ENCODE results near the gene PIGW.

Gene PIGW

GRCh38 chr17:36527621-36528250, 7.1 kb upstream of the PIGW start:
- 90 to 94% methylated on average over 7 of the region's 7 CpGs for WGBS, 2 experiments (ENCODE audit: insufficient coverage in 2 of 2)
- Histone ChIP-seq H3K27ac (ENCODE audit: low read depth, low read length, severe bottlenecking) (no peak overlapping the region), H3K4me1 (ENCODE audit: control insufficient read depth, insufficient read depth, low read length, poor library complexity, severe bottlenecking) (peaks cover 15% of the 10 kb centered on the region), H3K4me3 (ENCODE audit: extremely low read depth, insufficient read depth, low read length, poor library complexity, severe bottlenecking) (no peak overlapping the region), H3K36me3 (ENCODE audit: control insufficient read depth, insufficient read depth, low read length) (peaks cover 76% of the 10 kb centered on the region), H3K9me3 (ENCODE audit: control insufficient read depth, low read length) (no peaks in the 10 kb centered on the region)

GRCh38 chr17:36529121-36529520, 5.7 kb upstream of the PIGW start:
- H3K9me3 ChIP-seq (ENCODE audit: control insufficient read depth, low read length) = no peaks in the 10 kb centered on the region
- H3K4me3 ChIP-seq (ENCODE audit: extremely low read depth, insufficient read depth, low read length, poor library complexity, severe bottlenecking) = no peak overlapping the region
- no peak overlapping the region for H3K27ac ChIP-seq (ENCODE audit: low read depth, low read length, severe bottlenecking)
- H3K36me3 ChIP-seq (ENCODE audit: control insufficient read depth, insufficient read depth, low read length) = peaks cover 78% of the 10 kb centered on the region
- H3K4me1 ChIP-seq (ENCODE audit: control insufficient read depth, insufficient read depth, low read length, poor library complexity, severe bottlenecking) = peaks cover 19% of the 10 kb centered on the region

- no peak overlapping the region for H3K4me3 ChIP-seq (ENCODE audit: extremely low read depth, insufficient read depth, low read length, poor library complexity, severe bottlenecking)
- H3K27ac ChIP-seq (ENCODE audit: low read depth, low read length, severe bottlenecking) = no peak overlapping the region
- peaks cover 62% of the 10 kb centered on the region for H3K36me3 ChIP-seq (ENCODE audit: control insufficient read depth, insufficient read depth, low read length)
- 100% methylated on average over 2 of the region's 2 CpGs for WGBS, 2 experiments (ENCODE audit: insufficient coverage in 2 of 2)
- peaks cover 19% of the 10 kb centered on the region for H3K4me1 ChIP-seq (ENCODE audit: control insufficient read depth, insufficient read depth, low read length, poor library complexity, severe bottlenecking)
- H3K9me3 ChIP-seq (ENCODE audit: control insufficient read depth, low read length) = no peaks in the 10 kb centered on the region
These were observed 2.3 kb upstream of the PIGW start for GRCh38 chr17:36532435-36532975.

GRCh38 chr17:36533935-36534839, 600 bp upstream of the PIGW start:
- Histone ChIP-seq H3K9me3 (ENCODE audit: control insufficient read depth, low read length) (no peaks in the 10 kb centered on the region), H3K4me3 (ENCODE audit: extremely low read depth, insufficient read depth, low read length, poor library complexity, severe bottlenecking) (peak overlapping the region; percentile 80), H3K27ac (ENCODE audit: low read depth, low read length, severe bottlenecking) (peak overlapping the region; percentile 95), H3K36me3 (ENCODE audit: control insufficient read depth, insufficient read depth, low read length) (peaks cover 71% of the 10 kb centered on the region), H3K4me1 (ENCODE audit: control insufficient read depth, insufficient read depth, low read length, poor library complexity, severe bottlenecking) (peaks cover 12% of the 10 kb centered on the region)
- 9 to 22% methylated on average over 24 to 35 of the region's 48 CpGs for WGBS, 2 experiments (ENCODE audit: insufficient coverage in 2 of 2)

GRCh38 chr17:36535669-36536081, 888 bp downstream of the PIGW start:
- peaks cover 4% of the 10 kb centered on the region for H3K4me1 ChIP-seq (ENCODE audit: control insufficient read depth, insufficient read depth, low read length, poor library complexity, severe bottlenecking)
- H3K27ac ChIP-seq (ENCODE audit: low read depth, low read length, severe bottlenecking) = peak overlapping the region; percentile 95
- peaks cover 69% of the 10 kb centered on the region for H3K36me3 ChIP-seq (ENCODE audit: control insufficient read depth, insufficient read depth, low read length)
- peak overlapping the region; percentile 80 for H3K4me3 ChIP-seq (ENCODE audit: extremely low read depth, insufficient read depth, low read length, poor library complexity, severe bottlenecking)
- no peaks in the 10 kb centered on the region for H3K9me3 ChIP-seq (ENCODE audit: control insufficient read depth, low read length)
- WGBS, 2 experiments (ENCODE audit: insufficient coverage in 2 of 2) = 11 to 13% methylated on average over 9 to 12 of the region's 15 CpGs

- H3K4me1 ChIP-seq (ENCODE audit: control insufficient read depth, insufficient read depth, low read length, poor library complexity, severe bottlenecking) = no peaks in the 10 kb centered on the region
- no peaks in the 10 kb centered on the region for H3K9me3 ChIP-seq (ENCODE audit: control insufficient read depth, low read length)
- H3K4me3 ChIP-seq (ENCODE audit: extremely low read depth, insufficient read depth, low read length, poor library complexity, severe bottlenecking) = no peak overlapping the region
- H3K36me3 ChIP-seq (ENCODE audit: control insufficient read depth, insufficient read depth, low read length) = peaks cover 50% of the 10 kb centered on the region
- no peak overlapping the region for H3K27ac ChIP-seq (ENCODE audit: low read depth, low read length, severe bottlenecking)
- WGBS, 2 experiments (ENCODE audit: insufficient coverage in 2 of 2) = 84 to 94% methylated on average over 3 of the region's 3 CpGs
These were observed 5.9 kb downstream of the PIGW start for GRCh38 chr17:36540696-36541095.

GRCh38 chr17:36542755-36543154, 8.0 kb downstream of the PIGW start:
- Histone ChIP-seq H3K4me3 (ENCODE audit: extremely low read depth, insufficient read depth, low read length, poor library complexity, severe bottlenecking) (no peak overlapping the region), H3K9me3 (ENCODE audit: control insufficient read depth, low read length) (no peaks in the 10 kb centered on the region), H3K27ac (ENCODE audit: low read depth, low read length, severe bottlenecking) (no peak overlapping the region), H3K36me3 (ENCODE audit: control insufficient read depth, insufficient read depth, low read length) (peaks cover 40% of the 10 kb centered on the region), H3K4me1 (ENCODE audit: control insufficient read depth, insufficient read depth, low read length, poor library complexity, severe bottlenecking) (peaks cover 6% of the 10 kb centered on the region)
- 97 to 100% methylated on average over 10 to 15 of the region's 15 CpGs for WGBS, 2 experiments (ENCODE audit: insufficient coverage in 2 of 2)

- H3K4me3 ChIP-seq (ENCODE audit: extremely low read depth, insufficient read depth, low read length, poor library complexity, severe bottlenecking) = peak overlapping the region; percentile 89
- H3K9me3 ChIP-seq (ENCODE audit: control insufficient read depth, low read length) = no peaks in the 10 kb centered on the region
- WGBS, 2 experiments (ENCODE audit: insufficient coverage in 2 of 2) = 6 to 7% methylated on average over 7 to 9 of the region's 10 CpGs
- peaks cover 37% of the 10 kb centered on the region for H3K36me3 ChIP-seq (ENCODE audit: control insufficient read depth, insufficient read depth, low read length)
- H3K27ac ChIP-seq (ENCODE audit: low read depth, low read length, severe bottlenecking) = peak overlapping the region; percentile 96
- peaks cover 8% of the 10 kb centered on the region for H3K4me1 ChIP-seq (ENCODE audit: control insufficient read depth, insufficient read depth, low read length, poor library complexity, severe bottlenecking)
These were observed 9.2 kb downstream of the PIGW start for GRCh38 chr17:36544044-36544306.

- Histone ChIP-seq H3K36me3 (ENCODE audit: control insufficient read depth, insufficient read depth, low read length) (peaks cover 37% of the 10 kb centered on the region), H3K4me1 (ENCODE audit: control insufficient read depth, insufficient read depth, low read length, poor library complexity, severe bottlenecking) (peaks cover 8% of the 10 kb centered on the region), H3K27ac (ENCODE audit: low read depth, low read length, severe bottlenecking) (peak within 1 kb of the TSS; percentile 96), H3K4me3 (ENCODE audit: extremely low read depth, insufficient read depth, low read length, poor library complexity, severe bottlenecking) (peak within 1 kb of the TSS; percentile 89), H3K9me3 (ENCODE audit: control insufficient read depth, low read length) (no peaks in the 10 kb centered on the region)
- WGBS, 2 experiments (ENCODE audit: insufficient coverage in 2 of 2) = 1% methylated on average over 40 to 52 of the region's 71 CpGs
These were observed 9.7 kb downstream of the PIGW start, which contains the start of gene GGNBP2 for GRCh38 chr17:36544307-36545076. Gene GGNBP2 (plus strand): TSS chr17:36544919. CDS start chr17:36545725, 806 bp downstream.

GRCh38 chr17:36545077-36545464, 10.3 kb downstream of the PIGW start:
- H3K36me3 ChIP-seq (ENCODE audit: control insufficient read depth, insufficient read depth, low read length) = peaks cover 41% of the 10 kb centered on the region
- WGBS, 2 experiments (ENCODE audit: insufficient coverage in 2 of 2) = 0% methylated on average over 9 of the region's 38 CpGs
- H3K9me3 ChIP-seq (ENCODE audit: control insufficient read depth, low read length) = no peaks in the 10 kb centered on the region
- H3K27ac ChIP-seq (ENCODE audit: low read depth, low read length, severe bottlenecking) = peak overlapping the region; percentile 96
- H3K4me1 ChIP-seq (ENCODE audit: control insufficient read depth, insufficient read depth, low read length, poor library complexity, severe bottlenecking) = peaks cover 8% of the 10 kb centered on the region
- peak overlapping the region; percentile 89 for H3K4me3 ChIP-seq (ENCODE audit: extremely low read depth, insufficient read depth, low read length, poor library complexity, severe bottlenecking)
